ENCODE measurements around the gene MPDZ.

DNA sequence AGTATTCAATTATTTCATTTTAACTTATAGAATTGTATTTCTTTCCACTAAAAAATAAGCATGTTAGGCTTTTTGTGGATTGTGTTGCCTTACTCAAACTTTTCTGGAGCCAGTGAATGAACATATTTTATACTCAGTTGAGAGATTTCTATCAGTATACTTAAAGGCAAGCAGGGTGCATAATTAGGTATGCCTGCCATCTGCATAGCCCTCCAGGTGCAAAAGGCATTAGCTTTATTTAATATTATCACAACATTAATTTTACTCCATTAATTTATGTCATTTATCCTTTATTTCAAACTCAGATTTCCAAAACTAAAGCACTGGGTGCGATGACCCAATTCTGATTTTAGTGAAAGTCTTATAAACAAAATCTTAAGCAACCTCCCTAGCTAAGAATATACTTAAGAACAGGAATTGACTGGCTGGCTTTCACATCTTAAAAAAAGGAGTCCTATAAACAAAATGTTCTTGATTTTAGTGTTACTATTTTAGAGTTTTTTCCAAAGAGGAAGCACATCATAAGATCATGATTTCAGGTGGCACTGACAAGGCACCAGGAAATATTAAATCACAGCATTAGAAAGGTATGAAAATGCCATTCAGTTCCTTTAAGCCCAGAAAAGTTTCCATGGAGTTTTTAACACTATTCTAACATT is 178.4 kb downstream of the MPDZ start:
- TF ChIP-seq CTCF (IDR thresholded peaks at IDR 0.05) = no peak
- peak; percentile 43 for TF ChIP-seq POLR2AphosphoS5 (IDR thresholded peaks at IDR 0.05)
